Adrenal gland (tissue), 5 donors: ENCODE measurements around the gene CDC73.
"Not testable (repeated sequence)": the region's sequence is repeated elsewhere in the genome, so short reads cannot be mapped to it uniquely, and the experiment has no call there.

Experiments used
- CTCF ChIP-seq, 6 experiments: fragments of 450-650 bp in 4 of 6; fragments of 200-600 bp in 2 of 6; sonication (generic) in 1 of 6; IDR thresholded peaks; 1 replicate in 5 of 6; 2 replicates in 1 of 6; pipeline versions ENCODE4 v1.5.1 to v1.8.0; 2016 to 2021; ENCODE audit warnings: antibody characterized with exemption in 6 of 6, mild to moderate bottlenecking in 2 of 6, moderate library complexity in 1 of 6
- POLR2A ChIP-seq, 2 donors: fragments of 450-650 bp; IDR thresholded peaks; one replicate each; pipeline ENCODE4 v1.6.1; 2017; ENCODE audit warnings: antibody characterized with exemption in 2 of 2, mild to moderate bottlenecking in 2 of 2, moderate library complexity in 1 of 2
- donor health status: DM: no; HTN: no; CAD: no.

GRCh38 chr1:193188915-193189314 is 67.1 kb downstream of the CDC73 start:
- TF ChIP-seq POLR2A, CTCF (IDR thresholded peaks at IDR 0.05): not testable (repeated sequence)
